ENCODE measurements around the gene RYR1.
A peak's percentile ranks its signal among the peaks of the same experiment; 100 is the strongest.

RYR1 gene

DNA sequence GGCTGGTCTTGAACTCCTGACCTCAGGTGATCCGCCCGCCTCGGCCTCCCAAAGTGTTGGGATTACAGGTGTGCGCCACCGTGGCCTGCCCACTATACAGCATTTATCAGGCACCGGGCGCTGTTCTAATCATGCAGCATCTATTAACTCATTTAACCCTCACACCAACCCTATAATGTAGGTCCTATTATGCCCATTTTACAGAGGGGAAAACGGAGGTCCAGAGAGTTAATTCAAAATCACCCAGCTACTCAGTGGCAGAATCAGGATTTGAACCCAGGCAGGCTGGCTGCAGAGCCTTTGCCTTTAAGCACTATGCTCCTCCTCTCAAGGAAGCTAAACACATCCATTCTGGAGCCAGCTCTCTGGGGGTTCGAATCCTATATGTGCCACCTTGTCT, 130.0 kb downstream of the RYR1 start:
- Histone ChIP-seq H3K9me2 (replicated peaks; ENCODE audit: control insufficient read depth, low read length) (no peaks in the 10 kb centered on the region), H3K4me2 (ENCODE audit: low read length) (no peak overlapping the region), H3F3A (ENCODE audit: control insufficient read depth, insufficient read depth) (peaks cover 11% of the 10 kb centered on the region), H3K27ac (ENCODE audit: low read depth, low read length) (no peak overlapping the region), H3K79me2 (ENCODE audit: control insufficient read depth, low read length) (no peaks in the 10 kb centered on the region), H3K4me1 (ENCODE audit: control insufficient read depth, low read length) (peaks cover 31% of the 10 kb centered on the region), H3K9me3 (ENCODE audit: control insufficient read depth, insufficient read depth, low read length) (no peaks in the 10 kb centered on the region), H4K20me1 (ENCODE audit: control insufficient read depth, insufficient read depth, low read depth, low read length) (no peaks in the 10 kb centered on the region), H3K4me3 (ENCODE audit: low read length) (no peak overlapping the region), H3K27me3 (ENCODE audit: control insufficient read depth, low read length) (peaks cover 22% of the 10 kb centered on the region), H3K36me3 (ENCODE audit: control insufficient read depth, low read length) (no peaks in the 10 kb centered on the region)
- TF ChIP-seq, protein P1, sequence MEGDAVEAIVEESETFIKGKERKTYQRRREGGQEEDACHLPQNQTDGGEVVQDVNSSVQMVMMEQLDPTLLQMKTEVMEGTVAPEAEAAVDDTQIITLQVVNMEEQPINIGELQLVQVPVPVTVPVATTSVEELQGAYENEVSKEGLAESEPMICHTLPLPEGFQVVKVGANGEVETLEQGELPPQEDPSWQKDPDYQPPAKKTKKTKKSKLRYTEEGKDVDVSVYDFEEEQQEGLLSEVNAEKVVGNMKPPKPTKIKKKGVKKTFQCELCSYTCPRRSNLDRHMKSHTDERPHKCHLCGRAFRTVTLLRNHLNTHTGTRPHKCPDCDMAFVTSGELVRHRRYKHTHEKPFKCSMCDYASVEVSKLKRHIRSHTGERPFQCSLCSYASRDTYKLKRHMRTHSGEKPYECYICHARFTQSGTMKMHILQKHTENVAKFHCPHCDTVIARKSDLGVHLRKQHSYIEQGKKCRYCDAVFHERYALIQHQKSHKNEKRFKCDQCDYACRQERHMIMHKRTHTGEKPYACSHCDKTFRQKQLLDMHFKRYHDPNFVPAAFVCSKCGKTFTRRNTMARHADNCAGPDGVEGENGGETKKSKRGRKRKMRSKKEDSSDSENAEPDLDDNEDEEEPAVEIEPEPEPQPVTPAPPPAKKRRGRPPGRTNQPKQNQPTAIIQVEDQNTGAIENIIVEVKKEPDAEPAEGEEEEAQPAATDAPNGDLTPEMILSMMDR (IDR thresholded peaks at IDR 0.05; ENCODE audit: low read depth, low read length, poor library complexity, severe bottlenecking), result no peak
- TF ChIP-seq EZH2phosphoT487 (IDR thresholded peaks at IDR 0.05; ENCODE audit: borderline replicate concordance, low read length), result no peak

DNA sequence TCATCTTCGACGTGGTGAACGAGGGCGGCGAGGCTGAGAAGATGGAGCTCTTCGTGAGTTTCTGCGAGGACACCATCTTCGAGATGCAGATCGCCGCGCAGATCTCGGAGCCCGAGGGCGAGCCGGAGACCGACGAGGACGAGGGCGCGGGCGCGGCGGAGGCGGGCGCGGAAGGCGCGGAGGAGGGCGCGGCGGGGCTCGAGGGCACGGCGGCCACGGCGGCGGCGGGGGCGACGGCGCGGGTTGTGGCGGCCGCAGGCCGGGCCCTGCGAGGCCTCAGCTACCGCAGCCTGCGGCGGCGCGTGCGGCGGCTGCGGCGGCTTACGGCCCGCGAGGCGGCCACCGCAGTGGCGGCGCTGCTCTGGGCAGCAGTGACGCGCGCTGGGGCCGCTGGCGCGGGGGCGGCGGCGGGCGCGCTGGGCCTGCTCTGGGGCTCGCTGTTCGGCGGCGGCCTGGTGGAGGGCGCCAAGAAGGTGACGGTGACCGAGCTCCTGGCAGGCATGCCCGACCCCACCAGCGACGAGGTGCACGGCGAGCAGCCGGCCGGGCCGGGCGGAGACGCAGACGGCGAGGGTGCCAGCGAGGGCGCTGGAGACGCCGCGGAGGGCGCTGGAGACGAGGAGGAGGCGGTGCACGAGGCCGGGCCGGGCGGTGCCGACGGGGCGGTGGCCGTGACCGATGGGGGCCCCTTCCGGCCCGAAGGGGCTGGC, 131.6 kb downstream of the RYR1 start:
- Histone ChIP-seq H3K27me3 (ENCODE audit: control insufficient read depth, low read length) (peaks cover 22% of the 10 kb centered on the region), H3K9me2 (replicated peaks; ENCODE audit: control insufficient read depth, low read length) (no peaks in the 10 kb centered on the region), H3K79me2 (ENCODE audit: control insufficient read depth, low read length) (no peaks in the 10 kb centered on the region), H3K27ac (ENCODE audit: low read depth, low read length) (no peak overlapping the region), H3F3A (ENCODE audit: control insufficient read depth, insufficient read depth) (peaks cover 2% of the 10 kb centered on the region; the same call in 1 of the 2 replicates), H3K36me3 (ENCODE audit: control insufficient read depth, low read length) (no peaks in the 10 kb centered on the region), H3K4me3 (ENCODE audit: low read length) (no peak overlapping the region), H4K20me1 (ENCODE audit: control insufficient read depth, insufficient read depth, low read depth, low read length) (no peaks in the 10 kb centered on the region), H3K4me1 (ENCODE audit: control insufficient read depth, low read length) (peaks cover 17% of the 10 kb centered on the region), H3K9me3 (ENCODE audit: control insufficient read depth, insufficient read depth, low read length) (no peaks in the 10 kb centered on the region), H3K4me2 (ENCODE audit: low read length) (peak overlapping the region; percentile 51)
- TF ChIP-seq, protein P1 (IDR thresholded peaks at IDR 0.05; ENCODE audit: low read depth, low read length, poor library complexity, severe bottlenecking), result no peak
- TF ChIP-seq EZH2phosphoT487 (IDR thresholded peaks at IDR 0.05; ENCODE audit: borderline replicate concordance, low read length), result peak; percentile 71; the same call in 1 of the 2 replicates

GRCh38 chr19:38565691-38566105, 132.2 kb downstream of the RYR1 start:
- Histone ChIP-seq H3F3A (ENCODE audit: control insufficient read depth, insufficient read depth) (no peaks in the 10 kb centered on the region), H4K20me1 (ENCODE audit: control insufficient read depth, insufficient read depth, low read depth, low read length) (no peaks in the 10 kb centered on the region), H3K9me2 (replicated peaks; ENCODE audit: control insufficient read depth, low read length) (no peaks in the 10 kb centered on the region), H3K27me3 (ENCODE audit: control insufficient read depth, low read length) (peaks cover 22% of the 10 kb centered on the region), H3K4me2 (ENCODE audit: low read length) (peak overlapping the region; percentile 51), H3K9me3 (ENCODE audit: control insufficient read depth, insufficient read depth, low read length) (no peaks in the 10 kb centered on the region), H3K36me3 (ENCODE audit: control insufficient read depth, low read length) (no peaks in the 10 kb centered on the region), H3K4me3 (ENCODE audit: low read length) (no peak overlapping the region), H3K79me2 (ENCODE audit: control insufficient read depth, low read length) (no peaks in the 10 kb centered on the region), H3K4me1 (ENCODE audit: control insufficient read depth, low read length) (peaks cover 12% of the 10 kb centered on the region), H3K27ac (ENCODE audit: low read depth, low read length) (no peak overlapping the region)
- TF ChIP-seq, protein P1 (IDR thresholded peaks at IDR 0.05; ENCODE audit: low read depth, low read length, poor library complexity, severe bottlenecking), result no peak
- 0 out of 2 replicates have a peak, but pooled peaks have one; percentile 4 for TF ChIP-seq EZH2phosphoT487 (IDR thresholded peaks at IDR 0.05; ENCODE audit: borderline replicate concordance, low read length)
